SK-N-SH (cell line): ENCODE data around the gene MAGEF1. TPM values are rescaled to one million over a fixed set of nuclear protein-coding genes. Genes with fewer than 3 reads are reported as not detected.

Experiments used
- CTCF ChIA-PET: fragments of 300-600, 350-600 bp; formaldehyde crosslinking; extraction: SDS; loops from one replicate; lab custom pipeline; 2021; lab: Yijun Ruan, JAX
- POLR2A ChIA-PET: fragments of 350-600 bp; sonication (Branson Sonifier 250); formaldehyde crosslinking; extraction: SDS; loops from one replicate; lab custom pipeline; 2020; ENCODE audit warnings: antibody characterized with exemption, inconsistent platforms; lab: Yijun Ruan, JAX
- DNase-seq: peaks from one replicate; pipeline ENCODE4 v3.0.0; 2012
- H2AFZ ChIP-seq: fragments of 200-600 bp; sonication (generic); 2 replicates; pipeline ENCODE4 v1.8.1; 2016; ENCODE audit warnings: antibody characterized with exemption, mild to moderate bottlenecking, low read depth
- H3F3A ChIP-seq: fragments of 200-600 bp; sonication (generic); replicated peaks from 2 replicates; pipeline ENCODE3; 2016; ENCODE audit warnings: antibody characterized with exemption, mild to moderate bottlenecking; ENCODE audit not compliant: insufficient read depth
- H3K27ac ChIP-seq, 2 experiments: fragments of 200-500 bp in 1 of 2; fragments of 200-600 bp in 1 of 2; sonication (Bioruptor generic) in 1 of 2; sonication (generic), shearing (Covaris generic) in 1 of 2; 2 replicates each; pipeline versions ENCODE4 v1.5.1 to v1.6.1; 2014 to 2016; ENCODE audit warnings: low read depth in 2 of 2, inconsistent platforms in 1 of 2, low read length in 1 of 2, mild to moderate bottlenecking in 1 of 2, mixed read lengths in 1 of 2
- H3K27me3 ChIP-seq: fragments of 200-600 bp; sonication (generic), shearing (Covaris generic); 2 replicates; pipeline ENCODE4 v1.6.1; 2016; ENCODE audit warnings: mixed run types; ENCODE audit not compliant: insufficient read depth
- H3K36me3 ChIP-seq, 2 experiments: fragments of 200-500 bp in 1 of 2; fragments of 200-600 bp in 1 of 2; sonication (Bioruptor generic) in 1 of 2; sonication (generic) in 1 of 2; replicated peaks in 1 of 2; 2 replicates each; pipeline versions ENCODE3 to v1.5.1; 2014 to 2016; ENCODE audit warnings: low read length in 1 of 2, mild to moderate bottlenecking in 1 of 2; ENCODE audit not compliant: insufficient read depth in 2 of 2, control insufficient read depth in 1 of 2
- H3K4me1 ChIP-seq, 2 experiments: fragments of 200-500 bp in 1 of 2; fragments of 200-600 bp in 1 of 2; sonication (Bioruptor generic) in 1 of 2; sonication (generic), shearing (Covaris generic) in 1 of 2; 2 replicates each; pipeline versions ENCODE4 v1.5.1 to v1.6.1; 2014 to 2016; ENCODE audit warnings: low read depth in 1 of 2, low read length in 1 of 2, mixed run types in 1 of 2; ENCODE audit not compliant: insufficient read depth in 2 of 2, control insufficient read depth in 1 of 2
- H3K4me2 ChIP-seq: fragments of 200-600 bp; sonication (generic), shearing (Covaris generic); 2 replicates; pipeline ENCODE4 v1.6.1; 2017; ENCODE audit warnings: mixed run types
- H3K4me3 ChIP-seq, 2 experiments: fragments of 200-500 bp in 1 of 2; fragments of 200-600 bp in 1 of 2; sonication (Bioruptor generic) in 1 of 2; sonication (generic), shearing (Covaris generic) in 1 of 2; 2 replicates each; pipeline versions ENCODE4 v1.5.1 to v1.8.1; 2014 to 2016; ENCODE audit warnings: low read depth in 2 of 2, inconsistent platforms in 1 of 2, low read length in 1 of 2, mild to moderate bottlenecking in 1 of 2, mixed read lengths in 1 of 2, moderate library complexity in 1 of 2
- H3K79me2 ChIP-seq: fragments of 200-600 bp; sonication (generic); 2 replicates; pipeline ENCODE4 v1.8.1; 2017; ENCODE audit warnings: mild to moderate bottlenecking; ENCODE audit not compliant: insufficient read depth
- H3K9ac ChIP-seq: fragments of 200-600 bp; sonication (generic); 2 replicates; pipeline ENCODE4 v1.6.1; 2017; ENCODE audit warnings: mixed run types
- H3K9me2 ChIP-seq: fragments of 200-600 bp; sonication (generic); 2 replicates; pipeline ENCODE4 v1.6.1; 2017; ENCODE audit warnings: mixed run types
- H3K9me3 ChIP-seq: fragments of 200-600 bp; sonication (generic); 2 replicates; pipeline ENCODE4 v1.6.1; 2017; ENCODE audit warnings: mixed run types, mild to moderate bottlenecking, moderate library complexity
- H4K20me1 ChIP-seq: fragments of 200-600 bp; sonication (generic); 2 replicates; pipeline ENCODE4 v1.6.1; 2017; ENCODE audit warnings: mild to moderate bottlenecking, mixed run types; ENCODE audit not compliant: insufficient read depth
- CHD2 ChIP-seq: fragments of 150-350 bp; IDR thresholded peaks from 2 replicates; pipeline ENCODE4 v1.6.1; 2018; ENCODE audit warnings: low read length; ENCODE audit not compliant: partially characterized antibody
- EP300 ChIP-seq, 2 experiments: IDR thresholded peaks; 2 replicates each; pipeline versions ENCODE4 v1.4.0 to v1.6.1; 2012; ENCODE audit warnings: borderline replicate concordance in 1 of 2, low read depth in 1 of 2, low read length in 1 of 2
- FOSL2 ChIP-seq: IDR thresholded peaks from 2 replicates; pipeline ENCODE4 v1.4.0; 2012; ENCODE audit warnings: low read depth, mild to moderate bottlenecking, moderate library complexity, borderline replicate concordance
- FOXJ3 ChIP-seq: sonication (generic); formaldehyde crosslinking; IDR thresholded peaks from 2 replicates; pipeline ENCODE4 v1.5.1; 2020; ENCODE audit warnings: mild to moderate bottlenecking, missing genetic modification reagents
- FOXM1 ChIP-seq: IDR thresholded peaks from 2 replicates; pipeline ENCODE4 v1.4.0; 2012; ENCODE audit warnings: low read depth, mild to moderate bottlenecking
- POLR2AphosphoS5 ChIP-seq: IDR thresholded peaks from 2 replicates; pipeline ENCODE4 v1.6.1; 2012; ENCODE audit warnings: low read depth, low read length
- RCOR1 ChIP-seq: fragments of 150-350 bp; IDR thresholded peaks from 2 replicates; pipeline ENCODE4 v1.6.1; 2017; ENCODE audit warnings: antibody characterized with exemption, low read length
- RFX5 ChIP-seq: IDR thresholded peaks from 2 replicates; pipeline ENCODE4 v1.6.1; 2012; ENCODE audit warnings: mild to moderate bottlenecking, improper control_type of control experiment, low read length
- SIN3A ChIP-seq: IDR thresholded peaks from 2 replicates; pipeline ENCODE4 v1.6.1; 2012; ENCODE audit warnings: low read depth, mild to moderate bottlenecking, low read length, moderate library complexity, borderline replicate concordance
- TAF1 ChIP-seq: IDR thresholded peaks from 2 replicates; pipeline ENCODE4 v1.6.1; 2012; ENCODE audit warnings: low read depth, mild to moderate bottlenecking, low read length, moderate library complexity, borderline replicate concordance
- WGBS: methylation state at CpG from one replicate; pipeline ENCODE4 v1.1.6; 2017; ENCODE audit warnings: low lambda C conversion rate; 5-methylcytosine and 5-hydroxymethylcytosine counted together
- polyA plus RNA-seq, 3 experiments: library from polyadenylated mRNA; depleted of rRNA; stranded (reverse); fragments of >200 nt; gene quantifications; 2 replicates each; pipeline ENCODE4 v1.2.3, GENCODE V29; 2012
- TF ChIP-seq, protein P1 (sequence below): fragments of 150-350 bp; IDR thresholded peaks from 2 replicates; pipeline ENCODE4 v1.6.1; 2017; ENCODE audit warnings: antibody characterized with exemption, low read length, low read depth, borderline replicate concordance
- TF ChIP-seq, protein P2 (sequence below): IDR thresholded peaks from 2 replicates; pipeline ENCODE4 v1.4.0; 2012; ENCODE audit warnings: low read depth
- TF ChIP-seq, protein P3 (sequence below): IDR thresholded peaks from 2 replicates; pipeline ENCODE4 v1.6.1; 2012; ENCODE audit warnings: mild to moderate bottlenecking, low read depth, low read length, moderate library complexity
- TF ChIP-seq, protein P4 (sequence below): IDR thresholded peaks from 2 replicates; pipeline ENCODE4 v1.4.0; 2012; ENCODE audit warnings: low read depth, borderline replicate concordance
- TF ChIP-seq, protein P5 (sequence below): IDR thresholded peaks from 2 replicates; pipeline ENCODE4; 2012

Gene MAGEF1
- polyA plus RNA-seq, 1 of the 3 experiments (the other 2 are of a cell fraction): 45.2 TPM

DNA sequence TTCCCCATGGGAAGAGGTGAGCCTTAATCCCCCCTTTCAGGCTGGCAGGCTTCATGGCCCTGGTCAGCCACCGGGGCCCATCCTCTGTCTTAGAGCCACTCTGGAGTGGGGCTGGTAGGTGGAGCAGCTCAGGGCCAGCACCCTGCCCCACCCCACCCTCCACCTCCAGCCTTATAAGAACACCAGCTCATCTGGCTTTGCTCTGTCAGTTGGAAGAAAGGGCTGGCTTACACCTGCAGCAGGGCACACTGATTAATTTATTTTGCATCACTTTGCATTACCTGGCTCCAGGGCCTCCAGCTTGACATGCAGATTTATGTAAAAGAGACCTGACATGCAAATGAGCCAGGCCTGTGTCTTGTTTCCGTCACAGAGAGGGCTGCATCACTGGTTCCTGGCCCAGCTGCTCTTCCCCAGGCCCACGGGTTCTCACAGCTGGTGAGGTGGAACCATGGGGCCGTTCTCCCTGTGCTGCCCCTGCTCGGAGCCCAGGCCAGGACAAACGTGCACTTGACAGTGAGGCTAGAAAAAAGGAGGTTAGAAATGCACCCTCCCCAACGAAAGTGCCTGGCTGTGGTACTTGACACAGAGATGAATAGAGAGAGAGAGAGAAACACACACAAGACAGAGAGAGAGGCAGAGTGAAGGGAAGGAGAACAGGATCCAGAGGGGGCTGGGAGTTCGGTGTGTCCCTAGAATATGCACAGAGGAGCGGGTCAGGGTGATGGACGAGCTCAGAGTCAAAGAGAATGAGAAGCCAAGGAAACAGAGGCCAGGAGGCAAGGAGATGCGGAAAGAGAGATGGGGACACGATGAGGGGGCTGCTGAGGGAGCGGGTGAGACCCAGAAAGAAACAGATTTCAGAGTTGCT, 44.5 kb upstream of the MAGEF1 start:
- no peak for DNase-seq
- no peak for TF ChIP-seq FOXJ3 (CRISPR knock-in tag)
- TF ChIP-seq TAF1: no peak
- TF ChIP-seq, protein P1, sequence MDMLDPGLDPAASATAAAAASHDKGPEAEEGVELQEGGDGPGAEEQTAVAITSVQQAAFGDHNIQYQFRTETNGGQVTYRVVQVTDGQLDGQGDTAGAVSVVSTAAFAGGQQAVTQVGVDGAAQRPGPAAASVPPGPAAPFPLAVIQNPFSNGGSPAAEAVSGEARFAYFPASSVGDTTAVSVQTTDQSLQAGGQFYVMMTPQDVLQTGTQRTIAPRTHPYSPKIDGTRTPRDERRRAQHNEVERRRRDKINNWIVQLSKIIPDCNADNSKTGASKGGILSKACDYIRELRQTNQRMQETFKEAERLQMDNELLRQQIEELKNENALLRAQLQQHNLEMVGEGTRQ: no peak
- no peak for TF ChIP-seq EP300 (IDR thresholded peaks at IDR 0.05; ENCODE audit: borderline replicate concordance in 1 of 2, low read depth in 1 of 2, low read length in 1 of 2)
- TF ChIP-seq, protein P2, sequence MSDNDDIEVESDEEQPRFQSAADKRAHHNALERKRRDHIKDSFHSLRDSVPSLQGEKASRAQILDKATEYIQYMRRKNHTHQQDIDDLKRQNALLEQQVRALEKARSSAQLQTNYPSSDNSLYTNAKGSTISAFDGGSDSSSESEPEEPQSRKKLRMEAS: no peak
- TF ChIP-seq RCOR1: no peak
- TF ChIP-seq, protein P3, sequence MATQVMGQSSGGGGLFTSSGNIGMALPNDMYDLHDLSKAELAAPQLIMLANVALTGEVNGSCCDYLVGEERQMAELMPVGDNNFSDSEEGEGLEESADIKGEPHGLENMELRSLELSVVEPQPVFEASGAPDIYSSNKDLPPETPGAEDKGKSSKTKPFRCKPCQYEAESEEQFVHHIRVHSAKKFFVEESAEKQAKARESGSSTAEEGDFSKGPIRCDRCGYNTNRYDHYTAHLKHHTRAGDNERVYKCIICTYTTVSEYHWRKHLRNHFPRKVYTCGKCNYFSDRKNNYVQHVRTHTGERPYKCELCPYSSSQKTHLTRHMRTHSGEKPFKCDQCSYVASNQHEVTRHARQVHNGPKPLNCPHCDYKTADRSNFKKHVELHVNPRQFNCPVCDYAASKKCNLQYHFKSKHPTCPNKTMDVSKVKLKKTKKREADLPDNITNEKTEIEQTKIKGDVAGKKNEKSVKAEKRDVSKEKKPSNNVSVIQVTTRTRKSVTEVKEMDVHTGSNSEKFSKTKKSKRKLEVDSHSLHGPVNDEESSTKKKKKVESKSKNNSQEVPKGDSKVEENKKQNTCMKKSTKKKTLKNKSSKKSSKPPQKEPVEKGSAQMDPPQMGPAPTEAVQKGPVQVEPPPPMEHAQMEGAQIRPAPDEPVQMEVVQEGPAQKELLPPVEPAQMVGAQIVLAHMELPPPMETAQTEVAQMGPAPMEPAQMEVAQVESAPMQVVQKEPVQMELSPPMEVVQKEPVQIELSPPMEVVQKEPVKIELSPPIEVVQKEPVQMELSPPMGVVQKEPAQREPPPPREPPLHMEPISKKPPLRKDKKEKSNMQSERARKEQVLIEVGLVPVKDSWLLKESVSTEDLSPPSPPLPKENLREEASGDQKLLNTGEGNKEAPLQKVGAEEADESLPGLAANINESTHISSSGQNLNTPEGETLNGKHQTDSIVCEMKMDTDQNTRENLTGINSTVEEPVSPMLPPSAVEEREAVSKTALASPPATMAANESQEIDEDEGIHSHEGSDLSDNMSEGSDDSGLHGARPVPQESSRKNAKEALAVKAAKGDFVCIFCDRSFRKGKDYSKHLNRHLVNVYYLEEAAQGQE: no peak
- no peak for TF ChIP-seq CHD2
- TF ChIP-seq FOSL2: no peak
- no peak for TF ChIP-seq SIN3A
- TF ChIP-seq, protein P4, sequence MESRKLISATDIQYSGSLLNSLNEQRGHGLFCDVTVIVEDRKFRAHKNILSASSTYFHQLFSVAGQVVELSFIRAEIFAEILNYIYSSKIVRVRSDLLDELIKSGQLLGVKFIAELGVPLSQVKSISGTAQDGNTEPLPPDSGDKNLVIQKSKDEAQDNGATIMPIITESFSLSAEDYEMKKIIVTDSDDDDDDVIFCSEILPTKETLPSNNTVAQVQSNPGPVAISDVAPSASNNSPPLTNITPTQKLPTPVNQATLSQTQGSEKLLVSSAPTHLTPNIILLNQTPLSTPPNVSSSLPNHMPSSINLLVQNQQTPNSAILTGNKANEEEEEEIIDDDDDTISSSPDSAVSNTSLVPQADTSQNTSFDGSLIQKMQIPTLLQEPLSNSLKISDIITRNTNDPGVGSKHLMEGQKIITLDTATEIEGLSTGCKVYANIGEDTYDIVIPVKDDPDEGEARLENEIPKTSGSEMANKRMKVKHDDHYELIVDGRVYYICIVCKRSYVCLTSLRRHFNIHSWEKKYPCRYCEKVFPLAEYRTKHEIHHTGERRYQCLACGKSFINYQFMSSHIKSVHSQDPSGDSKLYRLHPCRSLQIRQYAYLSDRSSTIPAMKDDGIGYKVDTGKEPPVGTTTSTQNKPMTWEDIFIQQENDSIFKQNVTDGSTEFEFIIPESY: no peak
- TF ChIP-seq POLR2AphosphoS5: no peak
- TF ChIP-seq, protein P5, sequence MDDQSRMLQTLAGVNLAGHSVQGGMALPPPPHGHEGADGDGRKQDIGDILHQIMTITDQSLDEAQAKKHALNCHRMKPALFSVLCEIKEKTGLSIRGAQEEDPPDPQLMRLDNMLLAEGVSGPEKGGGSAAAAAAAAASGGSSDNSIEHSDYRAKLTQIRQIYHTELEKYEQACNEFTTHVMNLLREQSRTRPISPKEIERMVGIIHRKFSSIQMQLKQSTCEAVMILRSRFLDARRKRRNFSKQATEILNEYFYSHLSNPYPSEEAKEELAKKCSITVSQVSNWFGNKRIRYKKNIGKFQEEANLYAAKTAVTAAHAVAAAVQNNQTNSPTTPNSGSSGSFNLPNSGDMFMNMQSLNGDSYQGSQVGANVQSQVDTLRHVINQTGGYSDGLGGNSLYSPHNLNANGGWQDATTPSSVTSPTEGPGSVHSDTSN: no peak
- no peak for TF ChIP-seq FOXM1
- TF ChIP-seq RFX5: no peak
- no peaks in the 10 kb centered on the region for H3K36me3 ChIP-seq
- no peaks in the 10 kb centered on the region for H4K20me1 ChIP-seq
- POLR2A ChIA-PET: interaction anchor here (0.5 kb wide), 1 partner anchor 13 kb away, joined by 4 read pairs; no protein-coding TSS in a partner anchor
- no peak overlapping the region for H3K27ac ChIP-seq
- no peaks in the 10 kb centered on the region for H3F3A ChIP-seq
- H3K4me1 ChIP-seq: peaks cover 0 to 2% of the 10 kb centered on the region in 2 experiments; a peak in 1 of 4 replicates
- 62% methylated on average over 12 of the region's 13 CpGs for WGBS
- no peaks in the 10 kb centered on the region for H3K79me2 ChIP-seq
- H3K9me3 ChIP-seq: no peaks in the 10 kb centered on the region
- H2AFZ ChIP-seq: no peak overlapping the region
- CTCF ChIA-PET: interaction anchor here (0.7 to 1.1 kb wide), 5 partner anchors 9 to 385 kb away, joined by 3 to 4 read pairs (median 3); no protein-coding TSS in a partner anchor
- H3K9me2 ChIP-seq: no peaks in the 10 kb centered on the region
- H3K4me2 ChIP-seq: no peak overlapping the region
- no peaks in the 10 kb centered on the region for H3K27me3 ChIP-seq
- no peak overlapping the region for H3K9ac ChIP-seq
- no peak overlapping the region for H3K4me3 ChIP-seq
